Endothelial cell (in vitro differentiated cells): ENCODE data around the gene LMOD1. TPM values are rescaled to one million over a fixed set of nuclear protein-coding genes. Genes with fewer than 3 reads are reported as not detected.
A peak's percentile ranks its signal among the peaks of the same experiment; 100 is the strongest.

Source experiments
- DNase-seq: peaks from one replicate; pipeline ENCODE4 v3.0.0; 2021; ENCODE audit warnings: low spot score
- H3K27ac Mint-ChIP-seq: one replicate; pipeline ENCODE4 v1.8.0; 2021; ENCODE audit warnings: mixed read lengths, inconsistent platforms; ENCODE audit not compliant: unreplicated experiment
- H3K27me3 Mint-ChIP-seq: one replicate; pipeline ENCODE4 v1.8.0; 2021; ENCODE audit warnings: mild to moderate bottlenecking, moderate library complexity, mixed read lengths, inconsistent platforms; ENCODE audit not compliant: unreplicated experiment
- H3K36me3 Mint-ChIP-seq: one replicate; pipeline ENCODE4 v1.8.0; 2021; ENCODE audit warnings: mild to moderate bottlenecking, low read depth, mixed read lengths, inconsistent platforms; ENCODE audit not compliant: unreplicated experiment
- H3K4me1 Mint-ChIP-seq: one replicate; pipeline ENCODE4 v1.8.0; 2021; ENCODE audit warnings: mild to moderate bottlenecking, mixed read lengths, inconsistent platforms; ENCODE audit not compliant: unreplicated experiment
- H3K4me3 Mint-ChIP-seq: one replicate; pipeline ENCODE4 v1.8.0; 2021; ENCODE audit warnings: mild to moderate bottlenecking, mixed read lengths, inconsistent platforms; ENCODE audit not compliant: unreplicated experiment
- H3K9me3 Mint-ChIP-seq: one replicate; pipeline ENCODE4 v1.8.0; 2021; ENCODE audit warnings: mixed read lengths, inconsistent platforms; ENCODE audit not compliant: unreplicated experiment
- CTCF ChIP-seq: fragments of 200-600 bp; sonication (generic); IDR thresholded peaks from one replicate; pipeline ENCODE4 v1.5.0; 2021; ENCODE audit warnings: antibody characterized with exemption; ENCODE audit not compliant: unreplicated experiment
- microRNA-seq: library from miRNA; unstranded; fragments of <30 nt; microRNA quantifications from one replicate; pipeline ENCODE4, GENCODE V29; 2020; ENCODE audit not compliant: unreplicated experiment
- total RNA-seq: library from RNA; stranded (reverse); fragmentation: NEBNext Ultra II Directional; extraction: Animal tissue kit (Norgen Biotek cat#: 25700); gene quantifications from one replicate; pipeline ENCODE4 v1.2.1, GENCODE V29; 2021; ENCODE audit not compliant: unreplicated experiment

LMOD1 gene
- total RNA-seq, 1 donor from 2014 or later = not detected

GRCh38 chr1:201848230-201848629, 98.1 kb downstream of the LMOD1 start:
- Mint-ChIP-seq H3K4me1 (peaks cover 7% of the 10 kb centered on the region), H3K4me3 (no peak overlapping the region), H3K36me3 (peaks cover 19% of the 10 kb centered on the region), H3K27ac (peak overlapping the region; percentile 3), H3K27me3 (no peaks in the 10 kb centered on the region), H3K9me3 (no peaks in the 10 kb centered on the region)
- TF ChIP-seq CTCF = no peak
- DNase-seq = no peak

- Mint-ChIP-seq H3K4me1 (peaks cover 7% of the 10 kb centered on the region), H3K36me3 (peaks cover 14% of the 10 kb centered on the region), H3K9me3 (no peaks in the 10 kb centered on the region), H3K4me3 (no peak overlapping the region), H3K27ac (no peak overlapping the region), H3K27me3 (no peaks in the 10 kb centered on the region)
- no peak for DNase-seq
- TF ChIP-seq CTCF = no peak
Measured at GRCh38 chr1:201847150-201847549, 99.2 kb downstream of the LMOD1 start.

Small RNAs within 50 kb of the gene (microRNA-seq; reads per million reads assigned to microRNA genes)
- gene MIR6739 = not detected

Other genes starting within 250 kb of the LMOD1 start
- gene IPO9, start 117.4 kb downstream of the LMOD1 start, total RNA-seq = 69.5 TPM
- gene SHISA4, start 57.6 kb downstream of the LMOD1 start, total RNA-seq = 0.85 TPM
- gene TIMM17A, start 9.0 kb upstream of the LMOD1 start, total RNA-seq = 45.7 TPM
- 70.1 TPM for gene RNPEP, start 36.1 kb upstream of the LMOD1 start, total RNA-seq
- gene ELF3, start 64.0 kb upstream of the LMOD1 start, total RNA-seq = 0.56 TPM
- not detected for gene GPR37L1, start 176.4 kb upstream of the LMOD1 start, total RNA-seq
- gene ARL8A, start 198.2 kb upstream of the LMOD1 start, total RNA-seq = 38.8 TPM
- 1.3 TPM for gene PTPN7, start 214.1 kb upstream of the LMOD1 start, total RNA-seq
- 0.23 TPM for gene LGR6, start 247.3 kb upstream of the LMOD1 start, total RNA-seq